K562 (cell line): ENCODE data around the gene PTPN1. TPM values are rescaled to one million over a fixed set of nuclear protein-coding genes. Genes with fewer than 3 reads are reported as not detected.

Experiments used
- ATF4 ChIP-seq: fragments of 450-650 bp; formaldehyde crosslinking; IDR thresholded peaks from 2 replicates; pipeline ENCODE4 v1.4.0; 2022; ENCODE audit warnings: mild to moderate bottlenecking, moderate library complexity
- BMI1 ChIP-seq: fragments of 150-350 bp; IDR thresholded peaks from 2 replicates; pipeline ENCODE4 v1.6.1; 2014; ENCODE audit warnings: low read length
- CREB5 ChIP-seq: fragments of 250-450 bp; sonication (Bioruptor Pico); IDR thresholded peaks from 2 replicates; pipeline ENCODE4 v1.5.0; 2020; ENCODE audit warnings: mild to moderate bottlenecking
- CXXC5 ChIP-seq: fragments of 250-450 bp; sonication (Bioruptor Pico); IDR thresholded peaks from 2 replicates; pipeline ENCODE4 v1.8.0; 2022; ENCODE audit warnings: inconsistent platforms, mild to moderate bottlenecking, moderate library complexity
- HNRNPL ChIP-seq: fragments of 200-400 bp; formaldehyde crosslinking; IDR thresholded peaks from 2 replicates; pipeline ENCODE4 v1.6.1; 2017; ENCODE audit warnings: low read depth, mild to moderate bottlenecking, low read length
- MCM7 ChIP-seq, 2 experiments: fragments of 450-650 bp; IDR thresholded peaks; 2 replicates each; pipeline ENCODE4 v1.6.1; 2016 to 2018
- NFIC ChIP-seq: fragments of 450-650 bp; IDR thresholded peaks from 2 replicates; pipeline ENCODE4 v1.6.1; 2017; ENCODE audit warnings: mild to moderate bottlenecking, inconsistent platforms
- POLR3A ChIP-seq: IDR thresholded peaks from 2 replicates; pipeline ENCODE4 v1.6.1; 2011; ENCODE audit warnings: borderline replicate concordance, mild to moderate bottlenecking, moderate library complexity; ENCODE audit not compliant: insufficient read length, insufficient read depth; ENCODE audit errors: extremely low read depth
- SRF ChIP-seq, 2 experiments: fragments of 250-450, 450-650 bp in 1 of 2; sonication (Bioruptor Pico) in 1 of 2; sonication (generic) in 1 of 2; formaldehyde crosslinking; IDR thresholded peaks; 2 replicates each; pipeline versions ENCODE4 v1.5.0 to v1.5.1; 2020 to 2022; ENCODE audit warnings: mild to moderate bottlenecking in 1 of 2, missing genetic modification reagents in 1 of 2
- USF2 ChIP-seq: sonication (generic); formaldehyde crosslinking; IDR thresholded peaks from 2 replicates; pipeline ENCODE4 v1.5.0; 2020; ENCODE audit warnings: missing genetic modification reagents
- YY1 ChIP-seq, 3 experiments: IDR thresholded peaks; 2 replicates each; pipeline ENCODE4 v1.6.1; 2011; ENCODE audit warnings: low read length in 2 of 3, mild to moderate bottlenecking in 2 of 3, moderate library complexity in 2 of 3, borderline replicate concordance in 1 of 3, control low read depth in 1 of 3, low read depth in 1 of 3; ENCODE audit not compliant: insufficient read depth in 3 of 3, insufficient replicate concordance in 2 of 3, control insufficient read depth in 1 of 3, insufficient read length in 1 of 3; ENCODE audit errors: extremely low read depth in 1 of 3
- ZNF551 ChIP-seq: fragments of 250-450 bp; sonication (Bioruptor Pico); IDR thresholded peaks from 2 replicates; pipeline ENCODE4 v1.5.0; 2021; ENCODE audit warnings: mild to moderate bottlenecking, moderate library complexity
- ZNF668 ChIP-seq: fragments of 250-450 bp; sonication (Bioruptor Pico); IDR thresholded peaks from 2 replicates; pipeline ENCODE4 v1.8.0; 2022; ENCODE audit warnings: mild to moderate bottlenecking, inconsistent platforms
- polyA plus RNA-seq, 8 experiments: library from polyadenylated mRNA; depleted of rRNA in 4 of 8; stranded (reverse) in 5 of 8; unstranded in 3 of 8; fragments of >200 nt; fragmentation: Nextera tagmentation in 2 of 8; fragmentation: Illumina TruSeq in 1 of 8; extraction: Ambion mirVana in 2 of 8; extraction: Trizol in 1 of 8; gene quantifications; 2 replicates each; pipeline versions ENCODE4 v1.2.1 to v1.2.3, GENCODE V29; 2011 to 2014; ENCODE audit warnings: inconsistent platforms in 1 of 8, missing spikeins in 1 of 8
- total RNA-seq, 7 experiments: library from RNA; depleted of rRNA in 6 of 7; stranded (reverse); fragments of >200 nt in 6 of 7; fragmentation: Illumina TruSeq in 2 of 7; extraction: Trizol in 2 of 7; gene quantifications; 2 replicates each; pipeline versions ENCODE4 v1.2.1 to v1.2.3, GENCODE V29; 2011 to 2021; ENCODE audit warnings: low replicate concordance in 1 of 7

The PTPN1 gene
- total and polyA plus RNA-seq, 9 of the 15 experiments (the other 6 are each of a cell fraction or from before 2014, with no cell fraction given), result 11.0 to 85.3 (median 54.0) TPM

GRCh38 chr20:50563133-50563944, 53.2 kb downstream of the PTPN1 start (continued):
- TF ChIP-seq MCM7 (IDR thresholded peaks at IDR 0.05) (no peak), SRF (CRISPR knock-in tag; IDR thresholded peaks at IDR 0.05) (no peak), NFIC (no peak), HNRNPL (no peak), CREB5 (CRISPR knock-in tag) (no peak), BMI1 (no peak), ZNF668 (CRISPR knock-in tag) (no peak), CXXC5 (CRISPR knock-in tag) (no peak), ZNF551 (CRISPR knock-in tag) (no peak), USF2 (CRISPR knock-in tag) (no peak), POLR3A (no peak), ATF4 (CRISPR knock-in tag) (no peak), YY1 (IDR thresholded peaks at IDR 0.05; ENCODE audit: borderline replicate concordance in 1 of 3, control insufficient read depth in 1 of 3, extremely low read depth in 1 of 3, insufficient read depth in 3 of 3, insufficient read length in 1 of 3, insufficient replicate concordance in 2 of 3, low read depth in 1 of 3, low read length in 2 of 3) (no peak)
